Thoracic aorta (tissue), 2 donors: ENCODE data around the gene DIAPH1. TPM values are rescaled to one million over a fixed set of nuclear protein-coding genes. Genes with fewer than 3 reads are reported as not detected.

Source experiments
- ATAC-seq: fragments of 150-250 bp; one replicate; pipeline ENCODE4 v1.8.0; 2017; ENCODE audit warnings: low read depth; ENCODE audit not compliant: insufficient number of reproducible peaks, low FRiP score
- DNase-seq: peaks from one replicate; pipeline ENCODE4 v3.0.0-alpha.2; 2020; ENCODE audit warnings: low spot score
- H3K27ac ChIP-seq, 2 donors: fragments of 200-600 bp; sonication (generic); 1 replicate in 1 of 2; 2 replicates in 1 of 2; pipeline ENCODE4 v1.5.1; 2016; ENCODE audit warnings: mild to moderate bottlenecking in 2 of 2, moderate library complexity in 2 of 2
- H3K27me3 ChIP-seq: fragments of 200-600 bp; sonication (generic); replicated peaks from 2 replicates; pipeline ENCODE4 v1.6.0; 2016; ENCODE audit warnings: mild to moderate bottlenecking; ENCODE audit not compliant: insufficient read depth
- H3K36me3 ChIP-seq: fragments of 200-600 bp; sonication (generic); one replicate; pipeline ENCODE4 v1.5.1; 2016
- H3K4me1 ChIP-seq, 2 donors: fragments of 200-600 bp; sonication (generic); 1 replicate in 1 of 2; 2 replicates in 1 of 2; pipeline versions ENCODE4 v1.5.1 to v1.6.0; 2016; ENCODE audit warnings: low read depth in 2 of 2, mild to moderate bottlenecking in 1 of 2; ENCODE audit not compliant: control insufficient read depth in 1 of 2
- H3K4me3 ChIP-seq: fragments of 200-600 bp; sonication (generic); 2 replicates; pipeline ENCODE4 v1.5.1; 2016; ENCODE audit warnings: mild to moderate bottlenecking
- H3K9me3 ChIP-seq: fragments of 200-600 bp; sonication (generic); 2 replicates; pipeline ENCODE4 v1.5.1; 2016
- CTCF ChIP-seq: fragments of 200-600 bp; sonication (generic); IDR thresholded peaks from one replicate; pipeline ENCODE4 v1.5.1; 2019; ENCODE audit warnings: antibody characterized with exemption
- total RNA-seq, 2 donors: library from RNA; depleted of rRNA; stranded (reverse); fragments of >200 nt; gene quantifications; one replicate each; pipeline versions ENCODE4 v1.1.0 to v1.2.3, GENCODE V29; 2016

The DIAPH1 gene
- total RNA-seq, 2 donors from 2014 or later: 91.0 to 93.1 TPM

GRCh38 chr5:141647851-141648250 lies 29.1 kb upstream of the DIAPH1 start:
- TF ChIP-seq CTCF: no peak
- no peak for ATAC-seq
- Histone ChIP-seq H3K9me3 (no peaks in the 10 kb centered on the region), H3K4me1 (peaks cover 11 to 16% of the 10 kb centered on the region in 2 donors), H3K27ac (no peak overlapping the region), H3K36me3 (peaks cover 22% of the 10 kb centered on the region), H3K4me3 (no peak overlapping the region), H3K27me3 (no peaks in the 10 kb centered on the region)
- DNase-seq: no peak

GRCh38 chr5:141647242-141647641 lies 28.4 kb upstream of the DIAPH1 start:
- no peak overlapping the region for H3K27ac ChIP-seq
- H3K27me3 ChIP-seq: no peaks in the 10 kb centered on the region
- TF ChIP-seq CTCF: no peak
- H3K4me1 ChIP-seq: peaks cover 11 to 16% of the 10 kb centered on the region in 2 donors
- no peak overlapping the region for H3K4me3 ChIP-seq
- no peaks in the 10 kb centered on the region for H3K9me3 ChIP-seq
- H3K36me3 ChIP-seq: peaks cover 22% of the 10 kb centered on the region
- ATAC-seq: no peak
- no peak for DNase-seq

- H3K4me3 ChIP-seq: no peak overlapping the region
- no peaks in the 10 kb centered on the region for H3K9me3 ChIP-seq
- DNase-seq (no peak), ATAC-seq (no peak)
- H3K36me3 ChIP-seq: peaks cover 22% of the 10 kb centered on the region
- no peak overlapping the region for H3K27ac ChIP-seq
- no peak for TF ChIP-seq CTCF
- H3K27me3 ChIP-seq: no peaks in the 10 kb centered on the region
- H3K4me1 ChIP-seq: peaks cover 7 to 10% of the 10 kb centered on the region in 2 donors
Observed at GRCh38 chr5:141646026-141646425, 27.2 kb upstream of the DIAPH1 start.

- Histone ChIP-seq H3K36me3 (peaks cover 21% of the 10 kb centered on the region), H3K4me3 (no peak overlapping the region), H3K27ac (no peak overlapping the region), H3K27me3 (no peaks in the 10 kb centered on the region), H3K9me3 (no peaks in the 10 kb centered on the region), H3K4me1 (peaks cover 0 to 8% of the 10 kb centered on the region in 2 donors)
- ATAC-seq (no peak), DNase-seq (no peak)
- TF ChIP-seq CTCF: no peak
Observed at GRCh38 chr5:141641634-141642267, 23.0 kb upstream of the DIAPH1 start.

- Histone ChIP-seq H3K9me3 (no peaks in the 10 kb centered on the region), H3K4me3 (no peak overlapping the region), H3K4me1 (peaks cover 3 to 12% of the 10 kb centered on the region in 2 donors), H3K36me3 (peaks cover 11% of the 10 kb centered on the region), H3K27ac (no peak overlapping the region), H3K27me3 (no peaks in the 10 kb centered on the region)
- ATAC-seq: no peak
- DNase-seq: no peak
- TF ChIP-seq CTCF: no peak
Observed at GRCh38 chr5:141640698-141641097, 21.9 kb upstream of the DIAPH1 start.
